ENCODE measurements around the gene PKD1L1.

GRCh38 chr7:47739891-47740290 is 208.4 kb downstream of the PKD1L1 start:
- TF ChIP-seq POLR2AphosphoS5 (IDR thresholded peaks at IDR 0.05; ENCODE audit: low read depth, low read length) (no peak), POLR2A (IDR thresholded peaks at IDR 0.05; ENCODE audit: low read depth, low read length) (no peak)
